ENCODE data around the gene SRGAP1. TPM values are rescaled to one million over a fixed set of nuclear protein-coding genes. Genes with fewer than 3 reads are reported as not detected.

SRGAP1 gene
- total and polyA plus RNA-seq, 2 of the 8 experiments (the other 6 are each of a cell fraction or from before 2014, with no cell fraction given), result 3.2 to 7.3 TPM

DNA sequence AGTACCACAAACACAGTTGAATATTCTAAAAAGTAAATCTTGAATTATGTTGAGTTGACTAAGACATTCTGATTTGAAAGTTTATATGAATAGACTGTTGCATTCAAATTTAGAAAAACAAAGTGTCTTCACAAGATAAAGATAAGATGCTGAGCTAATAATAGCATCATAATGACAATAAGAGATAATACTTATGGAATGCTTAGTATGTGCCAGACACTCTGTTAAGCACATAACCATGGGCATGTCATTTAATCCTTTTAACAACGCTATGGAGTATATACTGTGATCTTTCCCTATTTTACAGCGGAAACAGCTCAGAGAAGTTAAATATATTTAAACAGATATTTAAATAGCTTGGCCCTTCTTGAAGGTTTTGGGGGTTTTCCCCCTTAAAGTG is 163.4 kb downstream of the SRGAP1 start (continued):
- TF ChIP-seq, protein P1, sequence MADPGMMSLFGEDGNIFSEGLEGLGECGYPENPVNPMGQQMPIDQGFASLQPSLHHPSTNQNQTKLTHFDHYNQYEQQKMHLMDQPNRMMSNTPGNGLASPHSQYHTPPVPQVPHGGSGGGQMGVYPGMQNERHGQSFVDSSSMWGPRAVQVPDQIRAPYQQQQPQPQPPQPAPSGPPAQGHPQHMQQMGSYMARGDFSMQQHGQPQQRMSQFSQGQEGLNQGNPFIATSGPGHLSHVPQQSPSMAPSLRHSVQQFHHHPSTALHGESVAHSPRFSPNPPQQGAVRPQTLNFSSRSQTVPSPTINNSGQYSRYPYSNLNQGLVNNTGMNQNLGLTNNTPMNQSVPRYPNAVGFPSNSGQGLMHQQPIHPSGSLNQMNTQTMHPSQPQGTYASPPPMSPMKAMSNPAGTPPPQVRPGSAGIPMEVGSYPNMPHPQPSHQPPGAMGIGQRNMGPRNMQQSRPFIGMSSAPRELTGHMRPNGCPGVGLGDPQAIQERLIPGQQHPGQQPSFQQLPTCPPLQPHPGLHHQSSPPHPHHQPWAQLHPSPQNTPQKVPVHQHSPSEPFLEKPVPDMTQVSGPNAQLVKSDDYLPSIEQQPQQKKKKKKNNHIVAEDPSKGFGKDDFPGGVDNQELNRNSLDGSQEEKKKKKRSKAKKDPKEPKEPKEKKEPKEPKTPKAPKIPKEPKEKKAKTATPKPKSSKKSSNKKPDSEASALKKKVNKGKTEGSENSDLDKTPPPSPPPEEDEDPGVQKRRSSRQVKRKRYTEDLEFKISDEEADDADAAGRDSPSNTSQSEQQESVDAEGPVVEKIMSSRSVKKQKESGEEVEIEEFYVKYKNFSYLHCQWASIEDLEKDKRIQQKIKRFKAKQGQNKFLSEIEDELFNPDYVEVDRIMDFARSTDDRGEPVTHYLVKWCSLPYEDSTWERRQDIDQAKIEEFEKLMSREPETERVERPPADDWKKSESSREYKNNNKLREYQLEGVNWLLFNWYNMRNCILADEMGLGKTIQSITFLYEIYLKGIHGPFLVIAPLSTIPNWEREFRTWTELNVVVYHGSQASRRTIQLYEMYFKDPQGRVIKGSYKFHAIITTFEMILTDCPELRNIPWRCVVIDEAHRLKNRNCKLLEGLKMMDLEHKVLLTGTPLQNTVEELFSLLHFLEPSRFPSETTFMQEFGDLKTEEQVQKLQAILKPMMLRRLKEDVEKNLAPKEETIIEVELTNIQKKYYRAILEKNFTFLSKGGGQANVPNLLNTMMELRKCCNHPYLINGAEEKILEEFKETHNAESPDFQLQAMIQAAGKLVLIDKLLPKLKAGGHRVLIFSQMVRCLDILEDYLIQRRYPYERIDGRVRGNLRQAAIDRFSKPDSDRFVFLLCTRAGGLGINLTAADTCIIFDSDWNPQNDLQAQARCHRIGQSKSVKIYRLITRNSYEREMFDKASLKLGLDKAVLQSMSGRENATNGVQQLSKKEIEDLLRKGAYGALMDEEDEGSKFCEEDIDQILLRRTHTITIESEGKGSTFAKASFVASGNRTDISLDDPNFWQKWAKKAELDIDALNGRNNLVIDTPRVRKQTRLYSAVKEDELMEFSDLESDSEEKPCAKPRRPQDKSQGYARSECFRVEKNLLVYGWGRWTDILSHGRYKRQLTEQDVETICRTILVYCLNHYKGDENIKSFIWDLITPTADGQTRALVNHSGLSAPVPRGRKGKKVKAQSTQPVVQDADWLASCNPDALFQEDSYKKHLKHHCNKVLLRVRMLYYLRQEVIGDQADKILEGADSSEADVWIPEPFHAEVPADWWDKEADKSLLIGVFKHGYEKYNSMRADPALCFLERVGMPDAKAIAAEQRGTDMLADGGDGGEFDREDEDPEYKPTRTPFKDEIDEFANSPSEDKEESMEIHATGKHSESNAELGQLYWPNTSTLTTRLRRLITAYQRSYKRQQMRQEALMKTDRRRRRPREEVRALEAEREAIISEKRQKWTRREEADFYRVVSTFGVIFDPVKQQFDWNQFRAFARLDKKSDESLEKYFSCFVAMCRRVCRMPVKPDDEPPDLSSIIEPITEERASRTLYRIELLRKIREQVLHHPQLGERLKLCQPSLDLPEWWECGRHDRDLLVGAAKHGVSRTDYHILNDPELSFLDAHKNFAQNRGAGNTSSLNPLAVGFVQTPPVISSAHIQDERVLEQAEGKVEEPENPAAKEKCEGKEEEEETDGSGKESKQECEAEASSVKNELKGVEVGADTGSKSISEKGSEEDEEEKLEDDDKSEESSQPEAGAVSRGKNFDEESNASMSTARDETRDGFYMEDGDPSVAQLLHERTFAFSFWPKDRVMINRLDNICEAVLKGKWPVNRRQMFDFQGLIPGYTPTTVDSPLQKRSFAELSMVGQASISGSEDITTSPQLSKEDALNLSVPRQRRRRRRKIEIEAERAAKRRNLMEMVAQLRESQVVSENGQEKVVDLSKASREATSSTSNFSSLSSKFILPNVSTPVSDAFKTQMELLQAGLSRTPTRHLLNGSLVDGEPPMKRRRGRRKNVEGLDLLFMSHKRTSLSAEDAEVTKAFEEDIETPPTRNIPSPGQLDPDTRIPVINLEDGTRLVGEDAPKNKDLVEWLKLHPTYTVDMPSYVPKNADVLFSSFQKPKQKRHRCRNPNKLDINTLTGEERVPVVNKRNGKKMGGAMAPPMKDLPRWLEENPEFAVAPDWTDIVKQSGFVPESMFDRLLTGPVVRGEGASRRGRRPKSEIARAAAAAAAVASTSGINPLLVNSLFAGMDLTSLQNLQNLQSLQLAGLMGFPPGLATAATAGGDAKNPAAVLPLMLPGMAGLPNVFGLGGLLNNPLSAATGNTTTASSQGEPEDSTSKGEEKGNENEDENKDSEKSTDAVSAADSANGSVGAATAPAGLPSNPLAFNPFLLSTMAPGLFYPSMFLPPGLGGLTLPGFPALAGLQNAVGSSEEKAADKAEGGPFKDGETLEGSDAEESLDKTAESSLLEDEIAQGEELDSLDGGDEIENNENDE (IDR thresholded peaks at IDR 0.05; ENCODE audit: insufficient replicate concordance, low read length), result no peak
- TF ChIP-seq SIRT6 (IDR thresholded peaks at IDR 0.05; ENCODE audit: low read length), result no peak
- TF ChIP-seq TAF1 (IDR thresholded peaks at IDR 0.05; ENCODE audit: low read depth, low read length), result no peak
- no peak for TF ChIP-seq EZH2 (IDR thresholded peaks at IDR 0.05; ENCODE audit: low read depth, low read length, severe bottlenecking)
- no peak for TF ChIP-seq SIX5 (IDR thresholded peaks at IDR 0.05; ENCODE audit: low read depth, low read length)
- TF ChIP-seq FOSL1 (IDR thresholded peaks at IDR 0.05; ENCODE audit: insufficient read depth, low read depth, low read length), result no peak
- no peak for TF ChIP-seq JUND (IDR thresholded peaks at IDR 0.05; ENCODE audit: low read length)
- TF ChIP-seq NRF1 (IDR thresholded peaks at IDR 0.05; ENCODE audit: low read depth, low read length), result no peak
- TF ChIP-seq SP2 (IDR thresholded peaks at IDR 0.05; ENCODE audit: low read length), result no peak
- TF ChIP-seq KDM1A (IDR thresholded peaks at IDR 0.05; ENCODE audit: borderline replicate concordance, low read length), result no peak
